Measurements from ENCODE around the gene GDI1. TPM values are rescaled to one million over a fixed set of nuclear protein-coding genes. Genes with fewer than 3 reads are reported as not detected.
A peak's percentile ranks its signal among the peaks of the same experiment; 100 is the strongest.

Gene GDI1
- total RNA-seq, 1 donor from 2014 or later: 143 TPM

- Histone ChIP-seq H3K4me1 (ENCODE audit: insufficient read depth, low read length) (no peaks in the 10 kb centered on the region), H3K36me3 (ENCODE audit: insufficient read depth, low read length) (peaks cover 2% of the 10 kb centered on the region), H3K79me2 (ENCODE audit: insufficient read depth, low read length) (no peaks in the 10 kb centered on the region), H4K20me1 (ENCODE audit: insufficient read depth, low read length) (peaks cover 7% of the 10 kb centered on the region), H3K4me2 (ENCODE audit: low read length) (no peak overlapping the region), H3K9me3 (ENCODE audit: insufficient read depth, low read depth, low read length) (no peaks in the 10 kb centered on the region), H3K27me3 (ENCODE audit: insufficient read depth, low read length) (no peaks in the 10 kb centered on the region), H3K27ac (ENCODE audit: low read depth, low read length) (no peak overlapping the region), H3K9ac (ENCODE audit: low read length) (no peak overlapping the region), H2AFZ (ENCODE audit: low read depth, low read length) (no peak overlapping the region), H3K4me3 (ENCODE audit: insufficient read depth, low read depth, low read length) (no peak overlapping the region)
- Mint-ChIP-seq H3K27ac (ENCODE audit: unreplicated experiment) (no peak overlapping the region), H3K4me3 (ENCODE audit: unreplicated experiment) (no peak overlapping the region), H3K9me3 (ENCODE audit: unreplicated experiment) (no peaks in the 10 kb centered on the region), H3K36me3 (ENCODE audit: low read depth, unreplicated experiment) (no peaks in the 10 kb centered on the region), H3K4me1 (ENCODE audit: low read depth, unreplicated experiment) (no peaks in the 10 kb centered on the region), H3K27me3 (ENCODE audit: low read depth, unreplicated experiment) (no peaks in the 10 kb centered on the region)
- TF ChIP-seq, protein P1, sequence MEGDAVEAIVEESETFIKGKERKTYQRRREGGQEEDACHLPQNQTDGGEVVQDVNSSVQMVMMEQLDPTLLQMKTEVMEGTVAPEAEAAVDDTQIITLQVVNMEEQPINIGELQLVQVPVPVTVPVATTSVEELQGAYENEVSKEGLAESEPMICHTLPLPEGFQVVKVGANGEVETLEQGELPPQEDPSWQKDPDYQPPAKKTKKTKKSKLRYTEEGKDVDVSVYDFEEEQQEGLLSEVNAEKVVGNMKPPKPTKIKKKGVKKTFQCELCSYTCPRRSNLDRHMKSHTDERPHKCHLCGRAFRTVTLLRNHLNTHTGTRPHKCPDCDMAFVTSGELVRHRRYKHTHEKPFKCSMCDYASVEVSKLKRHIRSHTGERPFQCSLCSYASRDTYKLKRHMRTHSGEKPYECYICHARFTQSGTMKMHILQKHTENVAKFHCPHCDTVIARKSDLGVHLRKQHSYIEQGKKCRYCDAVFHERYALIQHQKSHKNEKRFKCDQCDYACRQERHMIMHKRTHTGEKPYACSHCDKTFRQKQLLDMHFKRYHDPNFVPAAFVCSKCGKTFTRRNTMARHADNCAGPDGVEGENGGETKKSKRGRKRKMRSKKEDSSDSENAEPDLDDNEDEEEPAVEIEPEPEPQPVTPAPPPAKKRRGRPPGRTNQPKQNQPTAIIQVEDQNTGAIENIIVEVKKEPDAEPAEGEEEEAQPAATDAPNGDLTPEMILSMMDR (IDR thresholded peaks at IDR 0.05; ENCODE audit: insufficient read depth, low read depth, low read length): no peak
- TF ChIP-seq EZH2 (IDR thresholded peaks at IDR 0.05; ENCODE audit: insufficient read depth, low read length): no peak
- DNase-seq (ENCODE audit: low read depth): no peak
- FAIRE-seq: no peak
These were observed 35.1 kb downstream of the GDI1 start for GRCh38 chrX:154471839-154472684.

DNA sequence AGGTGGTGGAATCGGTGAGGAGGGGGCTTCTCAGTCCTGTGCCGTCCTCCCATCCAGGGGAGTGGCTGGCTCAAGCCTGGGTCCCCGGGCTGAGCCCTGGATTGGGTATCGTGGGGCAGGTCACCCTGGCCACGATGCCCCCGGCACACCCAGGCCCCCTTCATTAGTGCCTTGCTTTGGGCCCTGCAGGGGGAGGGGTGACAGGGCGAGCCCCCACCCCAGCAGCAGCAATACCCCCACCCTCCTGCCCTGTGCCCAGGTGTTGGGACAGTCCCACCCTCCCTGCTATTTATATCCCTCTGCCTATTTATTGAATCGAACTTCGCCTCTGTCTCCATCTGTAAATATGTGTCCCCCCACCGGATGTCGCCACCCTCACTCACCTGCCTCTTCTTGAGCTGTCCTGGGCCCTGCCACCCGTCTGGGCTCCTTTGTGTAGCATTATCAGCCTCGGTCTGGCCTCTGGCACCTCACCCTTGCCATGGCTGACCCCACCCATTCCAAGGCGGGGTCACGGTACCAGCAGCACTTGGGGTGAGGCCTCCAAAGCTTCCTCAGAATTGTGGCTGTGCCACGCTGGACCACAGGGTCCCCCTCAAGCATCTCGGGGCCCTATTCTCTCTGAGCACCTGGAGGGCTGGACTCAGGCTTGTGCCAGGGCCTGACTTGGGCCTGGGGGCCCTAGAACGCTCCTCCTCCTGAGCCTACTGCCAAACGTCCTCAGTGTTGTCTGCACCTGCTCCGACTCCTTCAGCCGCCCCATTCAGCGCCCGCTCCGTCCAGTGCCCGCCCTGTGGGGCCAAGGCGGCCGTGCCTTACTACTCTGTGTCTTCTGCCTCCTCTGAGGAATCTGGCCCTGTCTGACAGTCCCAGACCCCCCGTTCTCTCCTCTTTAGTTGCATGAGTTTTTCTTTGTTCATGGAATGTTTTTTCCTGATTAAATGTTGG lies 36.0 kb downstream of the GDI1 start:
- Mint-ChIP-seq H3K27me3 (ENCODE audit: low read depth, unreplicated experiment) (no peaks in the 10 kb centered on the region), H3K36me3 (ENCODE audit: low read depth, unreplicated experiment) (no peaks in the 10 kb centered on the region), H3K4me1 (ENCODE audit: low read depth, unreplicated experiment) (no peaks in the 10 kb centered on the region), H3K9me3 (ENCODE audit: unreplicated experiment) (no peaks in the 10 kb centered on the region), H3K4me3 (ENCODE audit: unreplicated experiment) (peak overlapping the region; percentile 14), H3K27ac (ENCODE audit: unreplicated experiment) (peak overlapping the region; percentile 9)
- H4K20me1 ChIP-seq (ENCODE audit: insufficient read depth, low read length): peaks cover 7% of the 10 kb centered on the region
- H3K4me2 ChIP-seq (ENCODE audit: low read length): no peak overlapping the region
- TF ChIP-seq EZH2 (IDR thresholded peaks at IDR 0.05; ENCODE audit: insufficient read depth, low read length): no peak
- no peaks in the 10 kb centered on the region for H3K9me3 ChIP-seq (ENCODE audit: insufficient read depth, low read depth, low read length)
- H3K4me1 ChIP-seq (ENCODE audit: insufficient read depth, low read length): no peaks in the 10 kb centered on the region
- H3K27me3 ChIP-seq (ENCODE audit: insufficient read depth, low read length): no peaks in the 10 kb centered on the region
- H3K27ac ChIP-seq (ENCODE audit: low read depth, low read length): no peak overlapping the region
- H2AFZ ChIP-seq (ENCODE audit: low read depth, low read length): no peak overlapping the region
- DNase-seq (ENCODE audit: low read depth) (no peak), FAIRE-seq (no peak)
- H3K4me3 ChIP-seq (ENCODE audit: insufficient read depth, low read depth, low read length): no peak overlapping the region
- peaks cover 2% of the 10 kb centered on the region for H3K36me3 ChIP-seq (ENCODE audit: insufficient read depth, low read length)
- H3K79me2 ChIP-seq (ENCODE audit: insufficient read depth, low read length): no peaks in the 10 kb centered on the region
- H3K9ac ChIP-seq (ENCODE audit: low read length): no peak overlapping the region

GRCh38 chrX:154473683-154474082 lies 36.7 kb downstream of the GDI1 start:
- H3K4me3 Mint-ChIP-seq (ENCODE audit: unreplicated experiment): no peak overlapping the region
- Histone ChIP-seq H3K4me2 (ENCODE audit: low read length) (no peak overlapping the region), H3K4me1 (ENCODE audit: insufficient read depth, low read length) (no peaks in the 10 kb centered on the region), H3K9me3 (ENCODE audit: insufficient read depth, low read depth, low read length) (no peaks in the 10 kb centered on the region), H3K27ac (ENCODE audit: low read depth, low read length) (no peak overlapping the region), H3K9ac (ENCODE audit: low read length) (no peak overlapping the region), H3K27me3 (ENCODE audit: insufficient read depth, low read length) (no peaks in the 10 kb centered on the region), H4K20me1 (ENCODE audit: insufficient read depth, low read length) (peaks cover 7% of the 10 kb centered on the region), H3K36me3 (ENCODE audit: insufficient read depth, low read length) (peaks cover 2% of the 10 kb centered on the region), H2AFZ (ENCODE audit: low read depth, low read length) (no peak overlapping the region), H3K4me3 (ENCODE audit: insufficient read depth, low read depth, low read length) (no peak overlapping the region), H3K79me2 (ENCODE audit: insufficient read depth, low read length) (no peaks in the 10 kb centered on the region)
- TF ChIP-seq EZH2 (IDR thresholded peaks at IDR 0.05; ENCODE audit: insufficient read depth, low read length): no peak
- TF ChIP-seq, protein P1 (IDR thresholded peaks at IDR 0.05; ENCODE audit: insufficient read depth, low read depth, low read length): no peak
- no peaks in the 10 kb centered on the region for H3K36me3 Mint-ChIP-seq (ENCODE audit: low read depth, unreplicated experiment)
- H3K27me3 Mint-ChIP-seq (ENCODE audit: low read depth, unreplicated experiment): no peaks in the 10 kb centered on the region
- DNase-seq (ENCODE audit: low read depth) (no peak), FAIRE-seq (no peak)
- H3K9me3 Mint-ChIP-seq (ENCODE audit: unreplicated experiment): no peaks in the 10 kb centered on the region
- no peak overlapping the region for H3K27ac Mint-ChIP-seq (ENCODE audit: unreplicated experiment)
- H3K4me1 Mint-ChIP-seq (ENCODE audit: low read depth, unreplicated experiment): no peaks in the 10 kb centered on the region

Measured in astrocyte (in vitro differentiated cells and primary cell).